ENCODE measurements around the gene TCF25.

Gene TCF25

DNA sequence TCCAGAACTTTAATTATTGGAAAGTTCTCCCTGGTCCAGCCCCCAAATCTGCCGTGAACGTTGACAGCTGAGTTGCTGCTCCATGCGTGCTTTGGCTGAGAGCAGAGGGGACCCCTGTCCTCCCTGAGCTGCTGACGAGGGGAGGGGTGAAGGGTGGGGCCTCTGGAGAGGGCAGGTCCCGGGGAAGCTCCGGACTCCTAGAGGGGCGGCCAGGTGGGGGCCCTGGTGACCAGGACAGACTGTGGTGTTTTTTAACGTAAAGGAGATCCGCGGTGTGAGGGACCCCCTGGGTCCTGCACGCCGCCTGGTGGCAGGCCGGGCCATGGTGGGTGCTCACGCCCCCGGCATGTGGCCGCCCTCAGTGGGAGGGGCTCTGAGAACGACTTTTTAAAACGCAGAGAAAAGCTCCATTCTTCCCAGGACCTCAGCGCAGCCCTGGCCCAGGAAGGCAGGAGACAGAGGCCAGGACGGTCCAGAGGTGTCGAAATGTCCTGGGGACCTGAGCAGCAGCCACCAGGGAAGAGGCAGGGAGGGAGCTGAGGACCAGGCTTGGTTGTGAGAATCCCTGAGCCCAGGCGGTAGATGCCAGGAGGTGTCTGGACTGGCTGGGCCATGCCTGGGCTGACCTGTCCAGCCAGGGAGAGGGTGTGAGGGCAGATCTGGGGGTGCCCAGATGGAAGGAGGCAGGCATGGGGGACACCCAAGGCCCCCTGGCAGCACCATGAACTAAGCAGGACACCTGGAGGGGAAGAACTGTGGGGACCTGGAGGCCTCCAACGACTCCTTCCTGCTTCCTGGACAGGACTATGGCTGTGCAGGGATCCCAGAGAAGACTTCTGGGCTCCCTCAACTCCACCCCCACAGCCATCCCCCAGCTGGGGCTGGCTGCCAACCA lies 45.3 kb downstream of the TCF25 start, which contains the start of gene MC1R:
TSS of gene MC1R (plus strand) at position 410 of the 895 bp plus-strand sequence. CDS start at position 807, 397 bp downstream.
- no peak within 1 kb of the TSS for H3K27ac ChIP-seq
- TF ChIP-seq, protein P1, sequence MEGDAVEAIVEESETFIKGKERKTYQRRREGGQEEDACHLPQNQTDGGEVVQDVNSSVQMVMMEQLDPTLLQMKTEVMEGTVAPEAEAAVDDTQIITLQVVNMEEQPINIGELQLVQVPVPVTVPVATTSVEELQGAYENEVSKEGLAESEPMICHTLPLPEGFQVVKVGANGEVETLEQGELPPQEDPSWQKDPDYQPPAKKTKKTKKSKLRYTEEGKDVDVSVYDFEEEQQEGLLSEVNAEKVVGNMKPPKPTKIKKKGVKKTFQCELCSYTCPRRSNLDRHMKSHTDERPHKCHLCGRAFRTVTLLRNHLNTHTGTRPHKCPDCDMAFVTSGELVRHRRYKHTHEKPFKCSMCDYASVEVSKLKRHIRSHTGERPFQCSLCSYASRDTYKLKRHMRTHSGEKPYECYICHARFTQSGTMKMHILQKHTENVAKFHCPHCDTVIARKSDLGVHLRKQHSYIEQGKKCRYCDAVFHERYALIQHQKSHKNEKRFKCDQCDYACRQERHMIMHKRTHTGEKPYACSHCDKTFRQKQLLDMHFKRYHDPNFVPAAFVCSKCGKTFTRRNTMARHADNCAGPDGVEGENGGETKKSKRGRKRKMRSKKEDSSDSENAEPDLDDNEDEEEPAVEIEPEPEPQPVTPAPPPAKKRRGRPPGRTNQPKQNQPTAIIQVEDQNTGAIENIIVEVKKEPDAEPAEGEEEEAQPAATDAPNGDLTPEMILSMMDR (conservative IDR thresholded peaks at IDR 0.05): no peak
- no peak for TF ChIP-seq ZFX (IDR thresholded peaks at IDR 0.05)

- TF ChIP-seq, protein P1 (conservative IDR thresholded peaks at IDR 0.05): no peak
- no peak for TF ChIP-seq ZFX (IDR thresholded peaks at IDR 0.05)
- no peak overlapping the region for H3K27ac ChIP-seq
Observed at GRCh38 chr16:89919535-89920406, 46.4 kb downstream of the TCF25 start.

DNA sequence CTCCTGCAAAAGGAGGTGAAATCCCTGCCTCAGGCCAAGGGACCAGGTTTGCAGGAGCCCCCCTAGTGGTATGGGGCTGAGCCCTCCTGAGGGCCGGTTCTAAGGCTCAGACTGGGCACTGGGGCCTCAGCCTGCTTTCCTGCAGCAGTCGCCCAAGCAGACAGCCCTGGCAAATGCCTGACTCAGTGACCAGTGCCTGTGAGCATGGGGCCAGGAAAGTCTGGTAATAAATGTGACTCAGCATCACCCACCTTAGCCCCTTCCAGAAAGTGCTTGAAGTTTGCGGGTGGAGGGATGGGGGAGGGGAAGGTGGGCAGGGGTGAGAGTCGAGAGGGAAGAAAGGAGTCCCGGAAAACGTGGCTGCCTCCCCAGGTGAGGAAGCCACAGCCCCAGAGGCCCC lies 47.3 kb downstream of the TCF25 start:
- H3K27ac ChIP-seq: no peak overlapping the region
- TF ChIP-seq, protein P1 (conservative IDR thresholded peaks at IDR 0.05): no peak
- TF ChIP-seq ZFX (IDR thresholded peaks at IDR 0.05): no peak

DNA sequence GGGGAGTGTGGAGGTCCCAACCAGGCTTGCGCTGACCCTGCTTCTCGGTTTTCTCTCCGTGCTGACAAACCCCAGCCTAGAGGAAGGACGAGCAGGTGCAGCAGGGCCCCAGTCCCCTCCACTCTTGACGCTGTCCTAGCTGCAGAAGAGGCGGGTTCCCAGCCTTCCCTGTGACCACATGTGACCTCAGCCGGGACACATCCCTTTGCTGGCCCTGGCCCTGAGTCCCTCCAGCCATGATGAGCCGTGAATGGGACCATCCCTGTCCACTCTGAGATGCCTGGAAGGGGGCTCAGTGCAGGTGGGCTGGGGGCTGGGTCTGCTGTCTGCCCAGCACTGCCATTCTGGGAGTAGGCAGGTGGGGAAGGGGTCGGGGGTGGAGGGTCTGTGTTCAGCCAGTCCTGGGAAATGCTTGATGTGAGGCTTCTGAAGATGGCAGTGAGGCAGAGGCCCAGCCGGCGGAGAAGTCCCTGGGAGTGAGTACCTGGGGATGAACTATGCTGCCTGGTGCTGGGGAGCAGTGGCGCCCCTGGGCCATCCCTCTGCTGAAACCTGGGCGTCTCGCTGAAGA lies 47.8 kb downstream of the TCF25 start:
- TF ChIP-seq, protein P1 (conservative IDR thresholded peaks at IDR 0.05): no peak
- TF ChIP-seq ZFX (IDR thresholded peaks at IDR 0.05): no peak

GRCh38 chr16:89921702-89922476 lies 48.5 kb downstream of the TCF25 start:
- TF ChIP-seq, protein P1 (conservative IDR thresholded peaks at IDR 0.05): no peak
- no peak overlapping the region for H3K27ac ChIP-seq

More for the DNA sequence above, 47.8 kb downstream of the TCF25 start:
- no peak overlapping the region for H3K27ac ChIP-seq

GRCh38 chr16:89922477-89922883 lies 49.1 kb downstream of the TCF25 start:
- TF ChIP-seq, protein P1 (conservative IDR thresholded peaks at IDR 0.05): no peak
- no peak for TF ChIP-seq ZFX (IDR thresholded peaks at IDR 0.05)
- peak overlapping the region; percentile 40; the same call in 1 of the 2 replicates for H3K27ac ChIP-seq

All from C4-2B (cell line).